ENCODE data around the gene TLR8. TPM values are rescaled to one million over a fixed set of nuclear protein-coding genes. Genes with fewer than 3 reads are reported as not detected.

The TLR8 gene
- polyA plus RNA-seq, 1 of the 3 experiments (the other 2 are of a cell fraction), result not detected

DNA sequence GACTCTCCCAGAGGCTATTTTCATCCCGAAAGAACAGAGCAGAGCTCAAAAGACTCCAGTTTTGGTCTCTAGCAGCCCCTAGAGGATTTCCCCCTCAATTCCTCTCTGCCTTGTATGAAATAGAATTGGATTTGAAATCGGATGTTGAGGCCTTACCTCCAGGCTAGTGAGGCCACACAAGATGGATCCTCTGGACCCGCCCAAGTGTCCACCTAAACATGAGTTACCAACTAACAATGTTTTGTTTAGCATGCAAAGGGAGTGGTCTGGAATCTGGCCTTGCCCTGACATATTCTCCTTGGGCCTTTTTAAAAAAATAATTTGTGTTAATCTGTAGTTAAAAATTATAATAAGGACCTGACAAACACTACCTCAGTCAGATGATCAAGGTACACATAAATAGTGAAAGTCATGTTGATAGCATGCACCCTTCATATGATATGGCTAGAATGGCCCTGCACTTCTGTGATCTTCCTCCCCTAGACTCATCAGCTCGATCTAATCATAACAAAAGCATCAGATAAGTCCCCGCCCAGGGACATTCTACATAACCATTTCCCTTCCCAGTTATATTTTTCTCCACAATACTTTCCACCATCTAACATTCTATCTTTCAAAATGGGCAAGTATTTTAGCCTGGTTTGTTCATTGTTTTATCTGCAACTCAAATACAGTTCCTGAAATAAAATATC is 6.5 kb downstream of the TLR8 start:
- no peak overlapping the region for H3K4me3 ChIP-seq (ENCODE audit: low read depth in 2 of 2, low read length in 1 of 2)
- no peak overlapping the region for H3K9ac ChIP-seq
- DNase-seq, result no peak
- H3K79me2 ChIP-seq (ENCODE audit: insufficient read depth), result no peaks in the 10 kb centered on the region
- no peaks in the 10 kb centered on the region for H4K20me1 ChIP-seq (ENCODE audit: insufficient read depth)
- H3K4me1 ChIP-seq (ENCODE audit: control insufficient read depth in 1 of 2, insufficient read depth in 2 of 2, low read depth in 1 of 2, low read length in 1 of 2), result no peaks in the 10 kb centered on the region
- 44% methylated on average over 5 of the region's 5 CpGs for WGBS (ENCODE audit: low lambda C conversion rate)
- no peak overlapping the region for H3K27ac ChIP-seq (ENCODE audit: low read depth in 2 of 2, low read length in 1 of 2)
- H2AFZ ChIP-seq (ENCODE audit: low read depth), result no peak overlapping the region
- no peaks in the 10 kb centered on the region for H3F3A ChIP-seq (replicated peaks; ENCODE audit: insufficient read depth)
- no peaks in the 10 kb centered on the region for H3K36me3 ChIP-seq (replicated peaks in 1 of 2; ENCODE audit: control insufficient read depth in 1 of 2, insufficient read depth in 2 of 2, low read length in 1 of 2)
- H3K4me2 ChIP-seq, result no peak overlapping the region
- H3K9me2 ChIP-seq, result no peaks in the 10 kb centered on the region
- H3K27me3 ChIP-seq (ENCODE audit: insufficient read depth), result peaks cover 42% of the 10 kb centered on the region; the same call in 1 of the 2 replicates
- TF ChIP-seq, protein P1, sequence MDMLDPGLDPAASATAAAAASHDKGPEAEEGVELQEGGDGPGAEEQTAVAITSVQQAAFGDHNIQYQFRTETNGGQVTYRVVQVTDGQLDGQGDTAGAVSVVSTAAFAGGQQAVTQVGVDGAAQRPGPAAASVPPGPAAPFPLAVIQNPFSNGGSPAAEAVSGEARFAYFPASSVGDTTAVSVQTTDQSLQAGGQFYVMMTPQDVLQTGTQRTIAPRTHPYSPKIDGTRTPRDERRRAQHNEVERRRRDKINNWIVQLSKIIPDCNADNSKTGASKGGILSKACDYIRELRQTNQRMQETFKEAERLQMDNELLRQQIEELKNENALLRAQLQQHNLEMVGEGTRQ (IDR thresholded peaks at IDR 0.05; ENCODE audit: borderline replicate concordance, low read depth, low read length), result no peak
- TF ChIP-seq GATA2 (CRISPR knock-in tag; IDR thresholded peaks at IDR 0.05) (no peak), GABPA (IDR thresholded peaks at IDR 0.05; ENCODE audit: low read depth) (no peak), JUND (IDR thresholded peaks at IDR 0.05) (no peak), RAD21 (IDR thresholded peaks at IDR 0.05; ENCODE audit: low read length) (no peak), SMC3 (IDR thresholded peaks at IDR 0.05; ENCODE audit: low read depth, low read length) (no peak), ELF1 (IDR thresholded peaks at IDR 0.05) (no peak), RFX5 (IDR thresholded peaks at IDR 0.05; ENCODE audit: low read length) (no peak), NFIC (IDR thresholded peaks at IDR 0.05; ENCODE audit: borderline replicate concordance) (no peak), POLR2AphosphoS5 (IDR thresholded peaks at IDR 0.05; ENCODE audit: low read depth, low read length) (no peak), TCF12 (IDR thresholded peaks at IDR 0.05) (no peak), MEF2A (IDR thresholded peaks at IDR 0.05; ENCODE audit: borderline replicate concordance, low read depth) (no peak)
- TF ChIP-seq, protein P2, sequence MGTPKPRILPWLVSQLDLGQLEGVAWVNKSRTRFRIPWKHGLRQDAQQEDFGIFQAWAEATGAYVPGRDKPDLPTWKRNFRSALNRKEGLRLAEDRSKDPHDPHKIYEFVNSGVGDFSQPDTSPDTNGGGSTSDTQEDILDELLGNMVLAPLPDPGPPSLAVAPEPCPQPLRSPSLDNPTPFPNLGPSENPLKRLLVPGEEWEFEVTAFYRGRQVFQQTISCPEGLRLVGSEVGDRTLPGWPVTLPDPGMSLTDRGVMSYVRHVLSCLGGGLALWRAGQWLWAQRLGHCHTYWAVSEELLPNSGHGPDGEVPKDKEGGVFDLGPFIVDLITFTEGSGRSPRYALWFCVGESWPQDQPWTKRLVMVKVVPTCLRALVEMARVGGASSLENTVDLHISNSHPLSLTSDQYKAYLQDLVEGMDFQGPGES (IDR thresholded peaks at IDR 0.05; ENCODE audit: low read depth, low read length), result no peak
- TF ChIP-seq, protein P3, sequence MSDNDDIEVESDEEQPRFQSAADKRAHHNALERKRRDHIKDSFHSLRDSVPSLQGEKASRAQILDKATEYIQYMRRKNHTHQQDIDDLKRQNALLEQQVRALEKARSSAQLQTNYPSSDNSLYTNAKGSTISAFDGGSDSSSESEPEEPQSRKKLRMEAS (IDR thresholded peaks at IDR 0.05; ENCODE audit: low read depth), result no peak
- TF ChIP-seq, protein P4, sequence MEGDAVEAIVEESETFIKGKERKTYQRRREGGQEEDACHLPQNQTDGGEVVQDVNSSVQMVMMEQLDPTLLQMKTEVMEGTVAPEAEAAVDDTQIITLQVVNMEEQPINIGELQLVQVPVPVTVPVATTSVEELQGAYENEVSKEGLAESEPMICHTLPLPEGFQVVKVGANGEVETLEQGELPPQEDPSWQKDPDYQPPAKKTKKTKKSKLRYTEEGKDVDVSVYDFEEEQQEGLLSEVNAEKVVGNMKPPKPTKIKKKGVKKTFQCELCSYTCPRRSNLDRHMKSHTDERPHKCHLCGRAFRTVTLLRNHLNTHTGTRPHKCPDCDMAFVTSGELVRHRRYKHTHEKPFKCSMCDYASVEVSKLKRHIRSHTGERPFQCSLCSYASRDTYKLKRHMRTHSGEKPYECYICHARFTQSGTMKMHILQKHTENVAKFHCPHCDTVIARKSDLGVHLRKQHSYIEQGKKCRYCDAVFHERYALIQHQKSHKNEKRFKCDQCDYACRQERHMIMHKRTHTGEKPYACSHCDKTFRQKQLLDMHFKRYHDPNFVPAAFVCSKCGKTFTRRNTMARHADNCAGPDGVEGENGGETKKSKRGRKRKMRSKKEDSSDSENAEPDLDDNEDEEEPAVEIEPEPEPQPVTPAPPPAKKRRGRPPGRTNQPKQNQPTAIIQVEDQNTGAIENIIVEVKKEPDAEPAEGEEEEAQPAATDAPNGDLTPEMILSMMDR (IDR thresholded peaks at IDR 0.05), result no peak
- TF ChIP-seq, protein P5, sequence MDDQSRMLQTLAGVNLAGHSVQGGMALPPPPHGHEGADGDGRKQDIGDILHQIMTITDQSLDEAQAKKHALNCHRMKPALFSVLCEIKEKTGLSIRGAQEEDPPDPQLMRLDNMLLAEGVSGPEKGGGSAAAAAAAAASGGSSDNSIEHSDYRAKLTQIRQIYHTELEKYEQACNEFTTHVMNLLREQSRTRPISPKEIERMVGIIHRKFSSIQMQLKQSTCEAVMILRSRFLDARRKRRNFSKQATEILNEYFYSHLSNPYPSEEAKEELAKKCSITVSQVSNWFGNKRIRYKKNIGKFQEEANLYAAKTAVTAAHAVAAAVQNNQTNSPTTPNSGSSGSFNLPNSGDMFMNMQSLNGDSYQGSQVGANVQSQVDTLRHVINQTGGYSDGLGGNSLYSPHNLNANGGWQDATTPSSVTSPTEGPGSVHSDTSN (IDR thresholded peaks at IDR 0.05), result no peak
- H3K9me3 ChIP-seq, result no peaks in the 10 kb centered on the region
- CTCF ChIA-PET, result interaction anchor here (1.6 kb wide), 1 partner anchor 12 kb away, joined by 5 read pairs; no protein-coding TSS in a partner anchor
- POLR2A ChIA-PET, result no interaction called here

All from SK-N-SH (cell line).